H7 (cell line): ENCODE data around the gene SYNJ2. TPM values are rescaled to one million over a fixed set of nuclear protein-coding genes. Genes with fewer than 3 reads are reported as not detected.

ENCODE experiments used
- DNase-seq: peaks from one replicate; pipeline ENCODE4 v3.0.0; 2012
- H3K27me3 ChIP-seq: 2 replicates; pipeline ENCODE4 v1.6.0; 2011; ENCODE audit warnings: mild to moderate bottlenecking, low read length; ENCODE audit not compliant: control insufficient read depth, insufficient read depth
- H3K36me3 ChIP-seq: replicated peaks from 2 replicates; pipeline ENCODE4 v1.5.1; 2011; ENCODE audit warnings: low read length; ENCODE audit not compliant: control insufficient read depth, insufficient read depth
- H3K4me3 ChIP-seq: 2 replicates; pipeline ENCODE4 v1.5.1; 2011; ENCODE audit warnings: low read depth, mild to moderate bottlenecking, control low read depth, low read length, moderate library complexity; ENCODE audit not compliant: insufficient read depth
- total RNA-seq: library from RNA; depleted of rRNA; stranded (reverse); fragments of >200 nt; shearing (Covaris generic); gene quantifications from 2 replicates; pipeline ENCODE4 v1.2.3, GENCODE V29; 2014

SYNJ2 gene
- total RNA-seq, 1 experiment from 2014 or later, result 10.7 TPM

GRCh38 chr6:158018041-158018771 is 36.5 kb downstream of the SYNJ2 start:
- Histone ChIP-seq H3K36me3 (peaks cover 1% of the 10 kb centered on the region), H3K27me3 (no peaks in the 10 kb centered on the region), H3K4me3 (no peak overlapping the region)
- no peak for DNase-seq

GRCh38 chr6:158018851-158019361 is 37.2 kb downstream of the SYNJ2 start:
- H3K4me3 ChIP-seq, result no peak overlapping the region
- H3K36me3 ChIP-seq, result peaks cover 1% of the 10 kb centered on the region
- no peaks in the 10 kb centered on the region for H3K27me3 ChIP-seq
- no peak for DNase-seq

GRCh38 chr6:158019416-158019815 is 37.8 kb downstream of the SYNJ2 start:
- Histone ChIP-seq H3K27me3 (no peaks in the 10 kb centered on the region), H3K36me3 (peaks cover 1% of the 10 kb centered on the region), H3K4me3 (no peak overlapping the region)
- no peak for DNase-seq

- Histone ChIP-seq H3K36me3 (peaks cover 1% of the 10 kb centered on the region), H3K27me3 (no peaks in the 10 kb centered on the region), H3K4me3 (no peak overlapping the region)
- DNase-seq, result no peak
Observed at GRCh38 chr6:158020272-158020711, 38.6 kb downstream of the SYNJ2 start.

- H3K4me3 ChIP-seq, result no peak overlapping the region
- H3K27me3 ChIP-seq, result no peaks in the 10 kb centered on the region
- H3K36me3 ChIP-seq, result peaks cover 1% of the 10 kb centered on the region
- DNase-seq, result no peak
Observed at GRCh38 chr6:158020811-158021210, 39.1 kb downstream of the SYNJ2 start.

- no peak overlapping the region for H3K4me3 ChIP-seq
- DNase-seq, result no peak
- H3K36me3 ChIP-seq, result peaks cover 1% of the 10 kb centered on the region
- no peaks in the 10 kb centered on the region for H3K27me3 ChIP-seq
Observed at GRCh38 chr6:158021376-158021775, 39.7 kb downstream of the SYNJ2 start.

GRCh38 chr6:158021814-158022748 is 40.4 kb downstream of the SYNJ2 start:
- no peak overlapping the region for H3K4me3 ChIP-seq
- H3K27me3 ChIP-seq, result no peaks in the 10 kb centered on the region
- H3K36me3 ChIP-seq, result peaks cover 1% of the 10 kb centered on the region
- DNase-seq, result no peak

- no peak overlapping the region for H3K4me3 ChIP-seq
- H3K36me3 ChIP-seq, result peaks cover 1% of the 10 kb centered on the region
- H3K27me3 ChIP-seq, result no peaks in the 10 kb centered on the region
- no peak for DNase-seq
Observed at GRCh38 chr6:158022749-158023596, 41.3 kb downstream of the SYNJ2 start.

GRCh38 chr6:158023597-158023939 is 41.9 kb downstream of the SYNJ2 start:
- DNase-seq, result no peak
- no peaks in the 10 kb centered on the region for H3K27me3 ChIP-seq
- H3K36me3 ChIP-seq, result peaks cover 1% of the 10 kb centered on the region
- H3K4me3 ChIP-seq, result no peak overlapping the region

GRCh38 chr6:158024566-158025297 is 43.1 kb downstream of the SYNJ2 start:
- H3K4me3 ChIP-seq, result no peak overlapping the region
- DNase-seq, result no peak
- H3K36me3 ChIP-seq, result peaks cover 1% of the 10 kb centered on the region
- no peaks in the 10 kb centered on the region for H3K27me3 ChIP-seq

- H3K27me3 ChIP-seq, result no peaks in the 10 kb centered on the region
- DNase-seq, result peak; percentile 88
- H3K4me3 ChIP-seq, result no peak overlapping the region
Observed at GRCh38 chr6:158026054-158026900, 44.6 kb downstream of the SYNJ2 start.

GRCh38 chr6:158026901-158027589 is 45.4 kb downstream of the SYNJ2 start:
- DNase-seq, result no peak
- H3K4me3 ChIP-seq, result no peak overlapping the region
- H3K36me3 ChIP-seq, result no peaks in the 10 kb centered on the region
- no peaks in the 10 kb centered on the region for H3K27me3 ChIP-seq

More at GRCh38 chr6:158026054-158026900, 44.6 kb downstream of the SYNJ2 start:
- H3K36me3 ChIP-seq, result no peaks in the 10 kb centered on the region
